ENCODE measurements around the gene SH3PXD2B. TPM values are rescaled to one million over a fixed set of nuclear protein-coding genes. Genes with fewer than 3 reads are reported as not detected.
"Not testable (repeated sequence)": the region's sequence is repeated elsewhere in the genome, so short reads cannot be mapped to it uniquely, and the experiment has no call there.

Gene SH3PXD2B
- total RNA-seq, 4 donors from 2014 or later, result 27.8 to 52.6 (median 44.4) TPM

GRCh38 chr5:172336676-172337285 is 117.5 kb downstream of the SH3PXD2B start:
- no peaks in the 10 kb centered on the region for H3K27me3 ChIP-seq
- peak overlapping the region in 2 of 4 donors; percentile 27 to 34 for H3K27ac ChIP-seq
- H3K36me3 ChIP-seq, result peaks cover 0 to 66% (median 0%) of the 10 kb centered on the region in 3 donors
- H3K9me3 ChIP-seq, result no peaks in the 10 kb centered on the region
- no peak for DNase-seq (ENCODE audit: low spot score in 2 of 2)
- WGBS, 2 donors, result 63 to 64% methylated on average over 9 of the region's 9 CpGs
- H3K4me1 ChIP-seq, result peaks cover 0 to 22% (median 8%) of the 10 kb centered on the region in 4 donors
- H3K4me3 ChIP-seq, result no peak overlapping the region
- TF ChIP-seq, protein P1, sequence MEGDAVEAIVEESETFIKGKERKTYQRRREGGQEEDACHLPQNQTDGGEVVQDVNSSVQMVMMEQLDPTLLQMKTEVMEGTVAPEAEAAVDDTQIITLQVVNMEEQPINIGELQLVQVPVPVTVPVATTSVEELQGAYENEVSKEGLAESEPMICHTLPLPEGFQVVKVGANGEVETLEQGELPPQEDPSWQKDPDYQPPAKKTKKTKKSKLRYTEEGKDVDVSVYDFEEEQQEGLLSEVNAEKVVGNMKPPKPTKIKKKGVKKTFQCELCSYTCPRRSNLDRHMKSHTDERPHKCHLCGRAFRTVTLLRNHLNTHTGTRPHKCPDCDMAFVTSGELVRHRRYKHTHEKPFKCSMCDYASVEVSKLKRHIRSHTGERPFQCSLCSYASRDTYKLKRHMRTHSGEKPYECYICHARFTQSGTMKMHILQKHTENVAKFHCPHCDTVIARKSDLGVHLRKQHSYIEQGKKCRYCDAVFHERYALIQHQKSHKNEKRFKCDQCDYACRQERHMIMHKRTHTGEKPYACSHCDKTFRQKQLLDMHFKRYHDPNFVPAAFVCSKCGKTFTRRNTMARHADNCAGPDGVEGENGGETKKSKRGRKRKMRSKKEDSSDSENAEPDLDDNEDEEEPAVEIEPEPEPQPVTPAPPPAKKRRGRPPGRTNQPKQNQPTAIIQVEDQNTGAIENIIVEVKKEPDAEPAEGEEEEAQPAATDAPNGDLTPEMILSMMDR (IDR thresholded peaks at IDR 0.05), result no peak
- no peak for TF ChIP-seq EP300 (IDR thresholded peaks at IDR 0.05)

DNA sequence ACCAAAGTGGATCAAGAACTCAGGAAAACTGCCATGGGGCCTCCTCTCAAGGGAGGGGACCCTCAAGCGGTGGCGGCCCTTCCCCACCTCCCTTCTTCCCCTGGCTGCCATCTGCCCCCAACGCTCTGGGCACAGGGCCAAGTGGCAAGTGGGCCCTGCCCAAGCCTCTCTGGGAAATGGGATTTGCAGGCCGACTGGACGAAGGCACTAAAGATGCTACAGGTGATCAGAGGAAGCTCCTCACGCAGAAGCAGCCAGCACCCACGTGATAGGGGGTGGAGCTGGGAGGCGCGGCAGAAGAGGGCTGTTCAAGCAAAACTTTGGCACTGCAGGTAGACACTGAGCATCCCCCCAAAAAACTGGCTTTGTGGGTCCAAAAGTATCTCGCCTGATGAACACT is 118.1 kb downstream of the SH3PXD2B start:
- TF ChIP-seq, protein P1 (IDR thresholded peaks at IDR 0.05), result no peak
- TF ChIP-seq POLR2A (IDR thresholded peaks at IDR 0.05), result no peak
- TF ChIP-seq EP300 (IDR thresholded peaks at IDR 0.05), result no peak
- peaks cover 0 to 61% (median 0%) of the 10 kb centered on the region in 3 donors for H3K36me3 ChIP-seq

GRCh38 chr5:172335721-172336120 is 118.6 kb downstream of the SH3PXD2B start:
- H3K36me3 ChIP-seq, result peaks cover 0 to 55% (median 0%) of the 10 kb centered on the region in 3 donors
- TF ChIP-seq POLR2A (IDR thresholded peaks at IDR 0.05) (no peak), EP300 (IDR thresholded peaks at IDR 0.05) (no peak)
- TF ChIP-seq, protein P1 (IDR thresholded peaks at IDR 0.05), result no peak
- WGBS, 2 donors, result 44 to 74% methylated on average over 4 of the region's 4 CpGs
- H3K4me3 ChIP-seq, result no peak overlapping the region
- no peaks in the 10 kb centered on the region for H3K9me3 ChIP-seq
- H3K27me3 ChIP-seq, result no peaks in the 10 kb centered on the region
- H3K4me1 ChIP-seq, result peaks cover 0 to 22% (median 8%) of the 10 kb centered on the region in 4 donors
- DNase-seq (ENCODE audit: low spot score in 2 of 2), result no peak
- H3K27ac ChIP-seq, result no peak overlapping the region

More for the DNA sequence above, 118.1 kb downstream of the SH3PXD2B start:
- WGBS, 2 donors, result 52 to 57% methylated on average over 10 of the region's 10 CpGs
- peaks cover 0 to 22% (median 8%) of the 10 kb centered on the region in 4 donors for H3K4me1 ChIP-seq
- no peaks in the 10 kb centered on the region for H3K9me3 ChIP-seq
- no peak for DNase-seq (ENCODE audit: low spot score in 2 of 2)
- H3K27ac ChIP-seq, result peak overlapping the region in 2 of 4 donors; percentile 15 to 34
- H3K27me3 ChIP-seq, result no peaks in the 10 kb centered on the region
- no peak overlapping the region for H3K4me3 ChIP-seq

DNA sequence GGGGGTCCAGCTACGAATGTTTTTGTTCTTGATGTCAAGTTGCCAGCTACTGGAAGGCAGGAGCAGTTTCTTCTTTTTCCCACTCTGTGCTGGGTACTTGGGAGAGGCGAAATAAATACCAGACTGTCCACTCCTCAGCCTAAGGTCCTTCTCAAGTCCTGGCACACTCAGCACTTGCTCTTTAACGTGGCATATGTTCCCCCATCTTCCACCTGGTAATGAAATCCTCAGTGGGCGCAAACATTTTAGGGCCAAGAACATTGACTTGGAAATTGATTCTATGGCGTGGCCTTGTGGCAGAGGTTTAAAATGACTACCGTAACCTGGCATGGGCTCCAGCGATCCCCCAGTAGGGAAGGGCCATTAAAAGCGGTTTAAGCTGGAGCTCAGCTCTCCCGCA is 119.7 kb downstream of the SH3PXD2B start:
- Histone ChIP-seq H3K9me3 (no peaks in the 10 kb centered on the region), H3K27me3 (no peaks in the 10 kb centered on the region), H3K27ac (no peak overlapping the region), H3K4me3 (no peak overlapping the region), H3K4me1 (peaks cover 0 to 22% (median 8%) of the 10 kb centered on the region in 4 donors), H3K36me3 (peaks cover 0 to 45% (median 0%) of the 10 kb centered on the region in 3 donors)
- WGBS, 2 donors, result 90 to 91% methylated on average over 9 of the region's 9 CpGs
- TF ChIP-seq, protein P1 (IDR thresholded peaks at IDR 0.05), result no peak
- no peak for TF ChIP-seq POLR2A (IDR thresholded peaks at IDR 0.05)
- no peak for TF ChIP-seq EP300 (IDR thresholded peaks at IDR 0.05)
- DNase-seq (ENCODE audit: low spot score in 2 of 2), result no peak

GRCh38 chr5:172334196-172334595 is 120.1 kb downstream of the SH3PXD2B start:
- DNase-seq (ENCODE audit: low spot score in 2 of 2), result no peak
- 80 to 86% methylated on average over 4 to 8 of the region's 8 CpGs for WGBS, 2 donors
- Histone ChIP-seq H3K36me3 (peaks cover 0 to 40% (median 0%) of the 10 kb centered on the region in 3 donors), H3K4me1 (peaks cover 0 to 22% (median 8%) of the 10 kb centered on the region in 4 donors), H3K27me3 (no peaks in the 10 kb centered on the region), H3K27ac (no peak overlapping the region), H3K9me3 (no peaks in the 10 kb centered on the region), H3K4me3 (no peak overlapping the region)
- TF ChIP-seq EP300 (IDR thresholded peaks at IDR 0.05) (no peak), POLR2A (IDR thresholded peaks at IDR 0.05) (no peak)
- TF ChIP-seq, protein P1 (IDR thresholded peaks at IDR 0.05), result no peak

- H3K27ac ChIP-seq; H3K9me3 ChIP-seq; DNase-seq (ENCODE audit: low spot score in 2 of 2); H3K4me1 ChIP-seq; H3K4me3 ChIP-seq; H3K36me3 ChIP-seq; H3K27me3 ChIP-seq: not testable (repeated sequence)
- 88 to 89% methylated on average over 13 of the region's 13 CpGs for WGBS, 2 donors
These were observed 127.4 kb downstream of the SH3PXD2B start for GRCh38 chr5:172326901-172327300.

Data from tibial nerve (tissue), 4 donors.